Trophoblast cell (in vitro differentiated cells and primary cell): Measurements from ENCODE around the gene LRIG1.

Source experiments
- DNase-seq, 2 donors: peaks; one replicate each; pipeline ENCODE4 v3.0.0-alpha.2; 2016
- H2AFZ ChIP-seq: 2 replicates; pipeline ENCODE4 v1.6.1; 2013; ENCODE audit warnings: low read length, moderate library complexity, mild to moderate bottlenecking; ENCODE audit not compliant: insufficient read depth, poor library complexity
- H2AK5ac ChIP-seq: 2 replicates; pipeline ENCODE4 v1.6.1; 2013; ENCODE audit warnings: mild to moderate bottlenecking, low read length
- H2BK120ac ChIP-seq: 2 replicates; pipeline ENCODE4 v1.6.1; 2013; ENCODE audit warnings: low read length, mild to moderate bottlenecking, moderate library complexity; ENCODE audit not compliant: insufficient read depth, poor library complexity
- H2BK12ac ChIP-seq: 2 replicates; pipeline ENCODE4 v1.6.1; 2013; ENCODE audit warnings: mild to moderate bottlenecking, low read length, moderate library complexity
- H2BK5ac ChIP-seq: 2 replicates; pipeline ENCODE4 v1.6.1; 2013; ENCODE audit warnings: low read length, low read depth, moderate library complexity, mild to moderate bottlenecking; ENCODE audit not compliant: poor library complexity
- H3K14ac ChIP-seq: 2 replicates; pipeline ENCODE4 v1.6.1; 2013; ENCODE audit warnings: mild to moderate bottlenecking, low read length
- H3K18ac ChIP-seq: 2 replicates; pipeline ENCODE4 v1.6.1; 2013; ENCODE audit warnings: mild to moderate bottlenecking, low read length
- H3K23ac ChIP-seq: 2 replicates; pipeline ENCODE4 v1.6.1; 2013; ENCODE audit warnings: low read length
- H3K27ac ChIP-seq: 2 replicates; pipeline ENCODE4 v1.5.1; 2013; ENCODE audit warnings: low read depth, mild to moderate bottlenecking, inconsistent platforms, low read length, moderate library complexity
- H3K27me3 ChIP-seq: 2 replicates; pipeline ENCODE4 v1.6.1; 2013; ENCODE audit warnings: inconsistent platforms, mild to moderate bottlenecking, low read length, moderate library complexity; ENCODE audit not compliant: insufficient read depth
- H3K36me3 ChIP-seq, 2 experiments: 1 replicate in 1 of 2; 2 replicates in 1 of 2; pipeline ENCODE4 v1.6.1; 2013; ENCODE audit warnings: low read length in 2 of 2, mild to moderate bottlenecking in 2 of 2, moderate library complexity in 1 of 2; ENCODE audit not compliant: insufficient read depth in 2 of 2, control insufficient read depth in 1 of 2
- H3K4ac ChIP-seq: 2 replicates; pipeline ENCODE4 v1.6.1; 2013; ENCODE audit warnings: low read depth, mild to moderate bottlenecking, low read length, moderate library complexity
- H3K4me1 ChIP-seq, 2 experiments: 1 replicate in 1 of 2; 2 replicates in 1 of 2; pipeline ENCODE4 v1.6.1; 2013; ENCODE audit warnings: low read length in 2 of 2, mild to moderate bottlenecking in 2 of 2, moderate library complexity in 1 of 2; ENCODE audit not compliant: insufficient read depth in 2 of 2, control insufficient read depth in 1 of 2
- H3K4me2 ChIP-seq: 2 replicates; pipeline ENCODE4 v1.6.1; 2013; ENCODE audit warnings: inconsistent platforms, mild to moderate bottlenecking, low read length, moderate library complexity
- H3K4me3 ChIP-seq: 2 replicates; pipeline ENCODE4 v1.5.1; 2013; ENCODE audit warnings: mild to moderate bottlenecking, low read depth, low read length, inconsistent platforms
- H3K79me1 ChIP-seq: one replicate; pipeline ENCODE4 v1.6.1; 2013; ENCODE audit warnings: low read length
- H3K79me2 ChIP-seq: 2 replicates; pipeline ENCODE4 v1.6.1; 2013; ENCODE audit warnings: low read length, mild to moderate bottlenecking; ENCODE audit not compliant: control insufficient read depth, insufficient read depth, poor library complexity
- H3K9ac ChIP-seq: 2 replicates; pipeline ENCODE4 v1.6.1; 2013; ENCODE audit warnings: mild to moderate bottlenecking, low read length
- H3K9me3 ChIP-seq: 2 replicates; pipeline ENCODE4 v1.6.1; 2013; ENCODE audit warnings: low read depth, mild to moderate bottlenecking, control low read depth, inconsistent platforms, low read length; ENCODE audit not compliant: insufficient read depth
- H4K12ac ChIP-seq: 2 replicates; pipeline ENCODE4 v1.6.1; 2013; ENCODE audit warnings: low read depth, mild to moderate bottlenecking, low read length, moderate library complexity
- H4K8ac ChIP-seq: 2 replicates; pipeline ENCODE4 v1.6.1; 2013; ENCODE audit warnings: low read depth, mild to moderate bottlenecking, low read length, moderate library complexity
- H4K91ac ChIP-seq: one replicate; pipeline ENCODE4 v1.6.1; 2013; ENCODE audit warnings: low read depth, mild to moderate bottlenecking, low read length, moderate library complexity
- WGBS: extraction: QIAGEN DNeasy Blood & Tissue Kit; methylation state at CpG from one replicate; pipeline ENCODE4 v1.1.7; 2013; ENCODE audit warnings: missing lambda C conversion rate; ENCODE audit not compliant: insufficient read length, insufficient coverage; ENCODE audit errors: extremely low coverage; 5-methylcytosine and 5-hydroxymethylcytosine counted together

Gene LRIG1

DNA sequence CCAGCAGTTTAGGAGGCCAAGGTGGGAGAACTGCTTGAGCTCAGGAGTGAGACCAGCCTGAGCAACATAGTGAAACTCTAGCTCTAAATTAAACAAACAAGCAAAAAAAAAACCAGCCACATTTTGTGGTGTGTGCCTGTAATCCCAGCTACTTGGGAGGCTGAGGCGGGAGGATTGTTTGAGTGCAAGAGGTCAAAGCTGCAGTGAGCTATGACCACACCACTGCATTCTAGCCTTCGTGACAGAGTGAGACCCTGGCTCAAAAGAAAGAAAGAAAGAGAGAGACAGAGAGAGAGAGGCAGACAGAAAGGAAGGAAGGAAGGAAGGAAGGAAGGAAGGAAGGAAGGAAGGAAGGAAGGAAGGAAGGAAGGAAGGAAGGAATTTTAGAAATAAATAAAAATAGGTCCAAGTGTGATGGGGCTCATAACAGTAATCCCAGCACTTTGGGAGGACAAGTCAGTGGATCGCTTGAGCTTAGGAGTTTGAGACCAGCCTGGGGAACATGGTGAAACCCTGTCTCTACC is 38.7 kb upstream of the LRIG1 start:
- no peak overlapping the region for H3K4ac ChIP-seq
- H3K4me2 ChIP-seq, result no peak overlapping the region
- no peaks in the 10 kb centered on the region for H3K9me3 ChIP-seq
- no peaks in the 10 kb centered on the region for H3K79me2 ChIP-seq
- no peaks in the 10 kb centered on the region for H3K4me1 ChIP-seq
- H2BK5ac ChIP-seq, result no peak overlapping the region
- no peak overlapping the region for H3K9ac ChIP-seq
- H3K36me3 ChIP-seq, result no peaks in the 10 kb centered on the region
- no CpG with 5 or more reads among the region's 3 CpGs for WGBS
- no peak overlapping the region for H3K23ac ChIP-seq
- H3K14ac ChIP-seq, result no peak overlapping the region
- H2AK5ac ChIP-seq, result no peak overlapping the region
- no peak overlapping the region for H4K91ac ChIP-seq
- no peak overlapping the region for H2BK120ac ChIP-seq
- H2BK12ac ChIP-seq, result no peak overlapping the region
- no peak for DNase-seq
- H3K27ac ChIP-seq, result no peak overlapping the region
- no peak overlapping the region for H3K18ac ChIP-seq
- no peak overlapping the region for H2AFZ ChIP-seq
- no peaks in the 10 kb centered on the region for H3K27me3 ChIP-seq
- no peaks in the 10 kb centered on the region for H3K79me1 ChIP-seq
- H4K8ac ChIP-seq, result no peak overlapping the region
- no peak overlapping the region for H3K4me3 ChIP-seq
- H4K12ac ChIP-seq, result no peak overlapping the region

DNA sequence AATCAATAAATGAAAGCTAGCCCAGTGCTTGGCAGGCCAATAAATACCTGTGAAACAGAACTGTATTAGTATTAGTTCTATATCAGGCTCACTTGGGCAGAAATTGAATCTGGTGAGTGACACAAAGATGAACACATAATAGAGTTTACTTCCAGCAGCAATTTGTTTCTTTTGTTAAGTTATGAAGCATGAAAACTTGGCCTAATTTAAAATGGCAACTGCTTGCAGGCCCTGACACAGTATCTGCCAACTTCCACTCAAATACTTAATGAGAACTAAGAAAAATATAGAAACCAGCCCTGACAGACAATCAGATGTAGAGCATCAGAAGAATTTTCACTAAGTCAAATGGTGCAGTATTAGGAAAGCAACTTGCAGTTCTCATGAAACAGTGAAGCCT is 37.6 kb upstream of the LRIG1 start:
- no peak overlapping the region for H2AFZ ChIP-seq
- no peak overlapping the region for H4K8ac ChIP-seq
- no peak overlapping the region for H3K4ac ChIP-seq
- H3K4me1 ChIP-seq, result no peaks in the 10 kb centered on the region
- no peak overlapping the region for H4K91ac ChIP-seq
- no peak overlapping the region for H3K27ac ChIP-seq
- H3K18ac ChIP-seq, result no peak overlapping the region
- no peak overlapping the region for H2BK5ac ChIP-seq
- H3K79me1 ChIP-seq, result no peaks in the 10 kb centered on the region
- H3K9ac ChIP-seq, result no peak overlapping the region
- no peaks in the 10 kb centered on the region for H3K9me3 ChIP-seq
- no peak overlapping the region for H2AK5ac ChIP-seq
- H3K4me3 ChIP-seq, result no peak overlapping the region
- H3K14ac ChIP-seq, result no peak overlapping the region
- H3K4me2 ChIP-seq, result no peak overlapping the region
- H2BK12ac ChIP-seq, result no peak overlapping the region
- H3K79me2 ChIP-seq, result no peaks in the 10 kb centered on the region
- no peak overlapping the region for H2BK120ac ChIP-seq
- no peak for DNase-seq
- H3K23ac ChIP-seq, result no peak overlapping the region
- no peak overlapping the region for H4K12ac ChIP-seq
- no peaks in the 10 kb centered on the region for H3K27me3 ChIP-seq
- no peaks in the 10 kb centered on the region for H3K36me3 ChIP-seq

DNA sequence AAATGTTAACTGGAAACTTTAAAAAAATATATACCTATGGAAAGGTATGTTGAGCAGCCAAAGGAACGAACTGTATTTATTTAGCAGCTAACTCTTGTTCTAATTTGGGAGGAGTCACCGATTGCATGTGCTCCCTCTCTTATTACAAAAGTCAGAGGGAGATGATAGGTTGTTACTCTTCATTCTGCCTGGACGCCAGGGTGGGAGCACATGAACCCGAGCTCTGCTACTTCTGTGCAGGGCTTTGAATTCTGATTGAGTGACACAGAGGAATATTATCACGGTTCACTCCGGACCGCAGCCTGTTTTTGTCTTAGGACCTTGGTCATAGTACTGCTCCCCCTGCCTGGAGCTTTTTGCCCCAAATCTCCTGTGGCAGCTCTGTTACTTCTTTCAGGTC is 36.9 kb upstream of the LRIG1 start:
- Histone ChIP-seq H4K12ac (no peak overlapping the region), H2BK12ac (no peak overlapping the region), H2AK5ac (no peak overlapping the region), H3K4me2 (no peak overlapping the region), H3K23ac (no peak overlapping the region), H3K4me3 (no peak overlapping the region), H3K9ac (no peak overlapping the region), H4K8ac (no peak overlapping the region), H3K36me3 (no peaks in the 10 kb centered on the region), H3K4me1 (no peaks in the 10 kb centered on the region), H3K9me3 (no peaks in the 10 kb centered on the region), H3K79me1 (no peaks in the 10 kb centered on the region), H3K27ac (no peak overlapping the region), H3K14ac (no peak overlapping the region), H2BK5ac (no peak overlapping the region), H2BK120ac (no peak overlapping the region), H3K4ac (no peak overlapping the region), H4K91ac (no peak overlapping the region), H3K18ac (no peak overlapping the region), H3K79me2 (no peaks in the 10 kb centered on the region), H3K27me3 (no peaks in the 10 kb centered on the region), H2AFZ (no peak overlapping the region)
- no CpG with 5 or more reads among the region's 7 CpGs for WGBS
- DNase-seq, result no peak

DNA sequence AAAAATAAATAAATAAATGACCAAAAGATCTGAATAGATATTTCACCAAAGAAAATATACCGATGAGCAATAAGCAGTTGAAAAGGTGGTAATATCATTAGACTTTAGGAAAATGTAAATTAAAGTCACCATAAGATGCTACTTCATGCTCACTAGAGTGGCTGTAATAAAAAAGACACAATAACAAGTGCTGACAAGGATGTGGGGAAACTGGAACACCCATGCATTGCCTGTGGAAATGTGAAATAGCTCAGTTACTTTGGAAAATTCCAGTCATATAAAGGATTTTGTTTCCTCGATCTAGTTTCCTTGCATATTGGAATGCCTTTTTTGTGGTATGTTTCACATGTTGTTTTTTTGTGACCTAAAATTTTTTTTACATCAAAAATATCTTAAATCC is 36.0 kb upstream of the LRIG1 start:
- Histone ChIP-seq H3K9ac (no peak overlapping the region), H2BK120ac (no peak overlapping the region), H3K18ac (no peak overlapping the region), H3K79me2 (no peaks in the 10 kb centered on the region), H3K27me3 (no peaks in the 10 kb centered on the region), H3K23ac (no peak overlapping the region), H2AK5ac (no peak overlapping the region), H3K4ac (no peak overlapping the region), H3K4me1 (no peaks in the 10 kb centered on the region), H4K8ac (no peak overlapping the region), H2BK12ac (no peak overlapping the region), H2BK5ac (no peak overlapping the region), H3K4me2 (no peak overlapping the region), H2AFZ (no peak overlapping the region), H3K14ac (no peak overlapping the region), H3K36me3 (no peaks in the 10 kb centered on the region), H3K9me3 (no peaks in the 10 kb centered on the region), H4K91ac (no peak overlapping the region), H3K4me3 (no peak overlapping the region), H3K79me1 (no peaks in the 10 kb centered on the region), H4K12ac (no peak overlapping the region), H3K27ac (no peak overlapping the region)
- DNase-seq, result no peak
- WGBS, result no CpG with 5 or more reads among the region's 2 CpGs
